ENCODE data around the gene PLCB3. TPM values are rescaled to one million over a fixed set of nuclear protein-coding genes. Genes with fewer than 3 reads are reported as not detected.
A peak's percentile ranks its signal among the peaks of the same experiment; 100 is the strongest.

The PLCB3 gene
- total RNA-seq, 6 experiments from 2014 or later: 5.4 to 8.0 (median 6.7) TPM

- WGBS (ENCODE audit: insufficient coverage, low coverage, low lambda C conversion rate, missing lambda C conversion rate): 6% methylated on average over 17 of the region's 54 CpGs
- no peaks in the 10 kb centered on the region for H3K9me3 ChIP-seq
- H3K4me3 ChIP-seq: peak within 1 kb of the TSS in 2 of 3 donors; percentile 33 to 38
- H3K27me3 ChIP-seq: peaks cover 0 to 33% of the 10 kb centered on the region in 2 donors
- ATAC-seq (no peak), DNase-seq (no peak)
- H3K27ac ChIP-seq: no peak within 1 kb of the TSS
- H3K4me1 ChIP-seq: peaks cover 0 to 25% (median 9%) of the 10 kb centered on the region in 4 donors
- TF ChIP-seq POLR2A (IDR thresholded peaks at IDR 0.05) (no peak), CTCF (IDR thresholded peaks at IDR 0.05) (no peak)
- intact Hi-C loops (cut with DNase I): no loop called here
- H3K36me3 ChIP-seq: no peaks in the 10 kb centered on the region
Measured at GRCh38 chr11:64299847-64300648, 48.7 kb downstream of the PLCB3 start, which contains the start of gene CATSPERZ. Gene CATSPERZ, plus strand, starts transcription at chr11:64300358. Its CDS starts 53 bp downstream, at chr11:64300411.

GRCh38 chr11:64303109-64304031 is 52.0 kb downstream of the PLCB3 start:
- ATAC-seq: no peak

GRCh38 chr11:64304032-64304315 is 52.6 kb downstream of the PLCB3 start:
- Histone ChIP-seq H3K27me3 (peaks cover 0 to 15% of the 10 kb centered on the region in 2 donors), H3K4me1 (peaks cover 0 to 39% (median 13%) of the 10 kb centered on the region in 4 donors), H3K4me3 (peak overlapping the region; percentile 47 to 77 (median 68)), H3K9me3 (no peaks in the 10 kb centered on the region), H3K27ac (peak overlapping the region in 2 of 3 donors; percentile 97 to 99), H3K36me3 (no peaks in the 10 kb centered on the region)
- ATAC-seq (no peak), DNase-seq (no peak)
- no CpG with 5 or more reads among the region's 5 CpGs for WGBS (ENCODE audit: insufficient coverage, low coverage, low lambda C conversion rate, missing lambda C conversion rate)
- no peak for TF ChIP-seq CTCF (IDR thresholded peaks at IDR 0.05)
- no peak for TF ChIP-seq POLR2A (IDR thresholded peaks at IDR 0.05)
- intact Hi-C loops (cut with DNase I): no loop called here

More at GRCh38 chr11:64303109-64304031, 52.0 kb downstream of the PLCB3 start:
- no peak overlapping the region for H3K4me3 ChIP-seq
- DNase-seq: no peak
- no peaks in the 10 kb centered on the region for H3K9me3 ChIP-seq
- peaks cover 0 to 18% of the 10 kb centered on the region in 2 donors for H3K27me3 ChIP-seq
- peak overlapping the region in 1 of 3 donors; percentile 99 for H3K27ac ChIP-seq
- WGBS (ENCODE audit: insufficient coverage, low coverage, low lambda C conversion rate, missing lambda C conversion rate): 77% methylated on average over 9 of the region's 13 CpGs
- intact Hi-C loops (cut with DNase I): no loop called here
- peaks cover 0 to 39% (median 13%) of the 10 kb centered on the region in 4 donors for H3K4me1 ChIP-seq
- TF ChIP-seq CTCF (IDR thresholded peaks at IDR 0.05) (no peak), POLR2A (IDR thresholded peaks at IDR 0.05) (no peak)
- no peaks in the 10 kb centered on the region for H3K36me3 ChIP-seq

GRCh38 chr11:64304316-64305072 is 53.2 kb downstream of the PLCB3 start:
- peak; percentile 38 to 46 (median 43) for ATAC-seq
- Histone ChIP-seq H3K36me3 (no peaks in the 10 kb centered on the region), H3K27ac (peak overlapping the region; percentile 88 to 99 (median 97)), H3K4me3 (peak overlapping the region; percentile 47 to 77 (median 68)), H3K4me1 (peaks cover 0 to 39% (median 13%) of the 10 kb centered on the region in 4 donors), H3K27me3 (peaks cover 0 to 9% of the 10 kb centered on the region in 2 donors), H3K9me3 (no peaks in the 10 kb centered on the region)
- TF ChIP-seq CTCF (IDR thresholded peaks at IDR 0.05): peak; percentile 82 to 91 (median 90)
- TF ChIP-seq POLR2A (IDR thresholded peaks at IDR 0.05): peak; percentile 17
- DNase-seq: peak; percentile 93 to 95 (median 94)
- 0% methylated on average over 5 of the region's 46 CpGs for WGBS (ENCODE audit: insufficient coverage, low coverage, low lambda C conversion rate, missing lambda C conversion rate)
- intact Hi-C loops (cut with DNase I): no loop called here

Data from right lobe of liver (tissue), 6 donors.